K562 (cell line): ENCODE measurements around the gene KCNN3. TPM values are rescaled to one million over a fixed set of nuclear protein-coding genes. Genes with fewer than 3 reads are reported as not detected.

Experiments
- ATAC-seq: fragments of 200-7000 bp; cut with Tn5 transposase; 3 replicates; pipeline ENCODE4 v1.9.1; 2020; ENCODE audit warnings: moderate library complexity
- BruUV-seq: library from RNA; stranded (reverse); fragments of 400-500 nt; replicated peaks from 2 replicates; lab custom pipeline; 2021; lab: Mats Ljungman, UMichigan
- CTCF ChIA-PET: fragments of 300-600 bp; formaldehyde crosslinking; extraction: SDS; loops from one replicate; lab custom pipeline; 2021; ENCODE audit warnings: low intra/inter-chr PET ratio; lab: Yijun Ruan, JAX
- POLR2A ChIA-PET: fragments of 300-600, 350-650 bp; sonication (Branson Sonifier 250); formaldehyde crosslinking; extraction: SDS; loops from one replicate; lab custom pipeline; 2021; ENCODE audit warnings: antibody characterized with exemption, inconsistent platforms; lab: Yijun Ruan, JAX
- DNase-seq, 4 experiments: peaks; one replicate each; pipeline versions ENCODE4 v3.0.0 to v3.0.0-alpha.2; 2011 to 2018; ENCODE audit warnings: low spot score in 3 of 4, mixed read lengths in 3 of 4; ENCODE audit errors: extremely low read depth in 1 of 4
- FAIRE-seq: peaks from 2 replicates; lab custom pipeline; 2011; peaks lifted over from hg19 to GRCh38; lab: Jason Lieb, UNC
- H2AFZ ChIP-seq: 2 replicates; pipeline ENCODE4 v1.6.0; 2011; ENCODE audit warnings: low read depth, low read length, control low read depth, inconsistent platforms
- H3K27ac ChIP-seq: fragments of 200-600 bp; 3 replicates; pipeline ENCODE4 v1.8.0; 2011; ENCODE audit warnings: low read depth, mild to moderate bottlenecking, control low read depth, inconsistent platforms, low read length, moderate library complexity, mixed read lengths; ENCODE audit errors: extremely low read depth
- H3K27me3 ChIP-seq, 2 experiments: fragments of 300-600 bp in 1 of 2; 2 replicates in 1 of 2; 3 replicates in 1 of 2; pipeline versions ENCODE4 v1.6.0 to v1.8.0; 2011; ENCODE audit warnings: inconsistent platforms in 2 of 2, low read length in 2 of 2, mild to moderate bottlenecking in 1 of 2, mixed read lengths in 1 of 2, moderate library complexity in 1 of 2; ENCODE audit not compliant: control insufficient read depth in 2 of 2, insufficient read depth in 2 of 2
- H3K36me3 ChIP-seq: fragments of 300-600 bp; 3 replicates; pipeline ENCODE4 v1.8.0; 2011; ENCODE audit warnings: mild to moderate bottlenecking, low read length, inconsistent platforms; ENCODE audit not compliant: control insufficient read depth, insufficient read depth
- H3K4me1 ChIP-seq, 2 experiments: fragments of 200-600 bp in 1 of 2; replicated peaks in 1 of 2; 2 replicates in 1 of 2; 3 replicates in 1 of 2; pipeline versions ENCODE4 v1.5.1 to v1.8.0; 2011; ENCODE audit warnings: inconsistent platforms in 2 of 2, low read length in 2 of 2, mild to moderate bottlenecking in 1 of 2, mixed read lengths in 1 of 2, moderate library complexity in 1 of 2; ENCODE audit not compliant: control insufficient read depth in 2 of 2, insufficient read depth in 2 of 2
- H3K4me2 ChIP-seq: 2 replicates; pipeline ENCODE4 v1.6.1; 2011; ENCODE audit warnings: low read length, control low read depth, inconsistent platforms, mixed read lengths; ENCODE audit not compliant: insufficient read depth
- H3K4me3 ChIP-seq: fragments of 200-600 bp; sonication (generic), shearing (Covaris generic); 2 replicates; pipeline ENCODE4 v1.5.1; 2016; ENCODE audit warnings: control low read depth, inconsistent platforms
- H3K79me2 ChIP-seq: fragments of 200-600 bp; 3 replicates; pipeline ENCODE4 v1.8.0; 2011; ENCODE audit warnings: low read length, inconsistent platforms; ENCODE audit not compliant: control insufficient read depth, insufficient read depth
- H3K9ac ChIP-seq, 2 experiments: 2 replicates each; pipeline versions ENCODE4 v1.6.0 to v1.6.1; 2011; ENCODE audit warnings: low read depth in 2 of 2, low read length in 2 of 2, control low read depth in 1 of 2, inconsistent platforms in 1 of 2, mild to moderate bottlenecking in 1 of 2, mixed read lengths in 1 of 2; ENCODE audit not compliant: insufficient read depth in 1 of 2
- H3K9me1 ChIP-seq: one replicate; pipeline ENCODE4 v1.6.0; 2011; ENCODE audit warnings: inconsistent platforms, mild to moderate bottlenecking, low read length, moderate library complexity; ENCODE audit not compliant: control insufficient read depth, insufficient read depth
- H3K9me3 ChIP-seq: replicated peaks from 2 replicates; pipeline ENCODE4 v1.5.1; 2011; ENCODE audit warnings: low read depth, low read length, inconsistent platforms; ENCODE audit not compliant: control insufficient read depth, insufficient read depth
- H4K20me1 ChIP-seq: replicated peaks from 2 replicates; pipeline ENCODE4 v1.6.1; 2011; ENCODE audit warnings: low read length, inconsistent platforms, mixed read lengths; ENCODE audit not compliant: control insufficient read depth, insufficient read depth
- FOSL1 ChIP-seq: fragments of 200-800 bp; sonication (Bioruptor generic); conservative IDR thresholded peaks from 2 replicates; pipeline ENCODE4 v1.6.1; 2016; ENCODE audit warnings: missing genetic modification characterization, missing compliant biosample characterization
- SPI1 ChIP-seq: IDR thresholded peaks from 2 replicates; pipeline ENCODE4 v1.6.1; 2011; ENCODE audit warnings: low read depth, low read length, control low read depth, borderline replicate concordance
- ZNF263 ChIP-seq: sonication (generic); formaldehyde crosslinking; IDR thresholded peaks from 2 replicates; pipeline ENCODE4 v1.8.0; 2022; ENCODE audit warnings: mild to moderate bottlenecking, missing genetic modification reagents, borderline replicate concordance
- WGBS: fragments of 100-300 bp; shearing (Covaris generic); methylation state at CpG from one replicate; pipeline ENCODE4 v1.1.6; 2016; ENCODE audit warnings: low coverage, mixed read lengths; ENCODE audit not compliant: insufficient coverage; ENCODE audit errors: missing lambda C conversion rate; 5-methylcytosine and 5-hydroxymethylcytosine counted together
- in situ Hi-C: fragments of 300-500 bp; cut with MboI; formaldehyde crosslinking; loops from 4 replicates; pipeline ENCODE4 v1.15.0; 2018; ENCODE audit warnings: inconsistent platforms, mixed read lengths
- intact Hi-C: fragments of 100-400 bp; cut with micrococcal nuclease; formaldehyde crosslinking; loops from 2 replicates; pipeline ENCODE4 v1.14.2; 2022
- polyA plus RNA-seq, 8 experiments: library from polyadenylated mRNA; depleted of rRNA in 4 of 8; stranded (reverse) in 5 of 8; unstranded in 3 of 8; fragments of >200 nt; fragmentation: Nextera tagmentation in 2 of 8; fragmentation: Illumina TruSeq in 1 of 8; extraction: Ambion mirVana in 2 of 8; extraction: Trizol in 1 of 8; gene quantifications; 2 replicates each; pipeline versions ENCODE4 v1.2.1 to v1.2.3, GENCODE V29; 2011 to 2014; ENCODE audit warnings: inconsistent platforms in 1 of 8, missing spikeins in 1 of 8
- total RNA-seq, 7 experiments: library from RNA; depleted of rRNA in 6 of 7; stranded (reverse); fragments of >200 nt in 6 of 7; fragmentation: Illumina TruSeq in 2 of 7; extraction: Trizol in 2 of 7; gene quantifications; 2 replicates each; pipeline versions ENCODE4 v1.2.1 to v1.2.3, GENCODE V29; 2011 to 2021; ENCODE audit warnings: low replicate concordance in 1 of 7

Gene KCNN3
- total and polyA plus RNA-seq, 9 of the 15 experiments (the other 6 are each of a cell fraction or from before 2014, with no cell fraction given) = 0.02 to 0.03 TPM; not detected in 7

GRCh38 chr1:154867841-154868605 lies 2.1 kb downstream of the KCNN3 start:
- ChIA-PET CTCF (no interaction called here), POLR2A (interaction anchor here (0.5 to 2.0 kb wide), 6 partner anchors 9 to 695 kb away, joined by 3 to 7 read pairs (median 3); partner anchors contain the start of gene ASH1L)
- H3K9me1 ChIP-seq = no peaks in the 10 kb centered on the region
- no peak overlapping the region for H3K4me3 ChIP-seq
- H2AFZ ChIP-seq = no peak overlapping the region
- H3K79me2 ChIP-seq = no peaks in the 10 kb centered on the region
- no TSS peak for BruUV-seq
- no peaks in the 10 kb centered on the region for H3K36me3 ChIP-seq
- H3K4me1 ChIP-seq = peaks cover 38 to 42% of the 10 kb centered on the region in 2 experiments
- no peaks in the 10 kb centered on the region for H4K20me1 ChIP-seq
- no peak for DNase-seq
- H3K9ac ChIP-seq = no peak overlapping the region
- no peaks in the 10 kb centered on the region for H3K9me3 ChIP-seq
- H3K4me2 ChIP-seq = no peak overlapping the region
- in situ Hi-C loops = no loop called here
- H3K27me3 ChIP-seq = peaks cover 17 to 18% of the 10 kb centered on the region in 2 experiments; a peak in 4 of 5 replicates
- TF ChIP-seq ZNF263 (CRISPR knock-in tag) = peak; percentile 27; the same call in 1 of the 2 replicates
- 0 out of 2 replicates have a peak, but pooled peaks have one; percentile 4 for TF ChIP-seq SPI1
- no peak for TF ChIP-seq FOSL1
- no peak for ATAC-seq
- WGBS = 13% methylated on average over 16 of the region's 19 CpGs
- no peak for FAIRE-seq
- no peak overlapping the region for H3K27ac ChIP-seq
- intact Hi-C loops = no loop called here
